ENCODE results near the gene CCDC187.

The CCDC187 gene

GRCh38 chr9:136283291-136284235 lies 20.3 kb downstream of the CCDC187 start:
- DNase-seq (ENCODE audit: low read depth in 2 of 2) = peak; percentile 59 to 74

DNA sequence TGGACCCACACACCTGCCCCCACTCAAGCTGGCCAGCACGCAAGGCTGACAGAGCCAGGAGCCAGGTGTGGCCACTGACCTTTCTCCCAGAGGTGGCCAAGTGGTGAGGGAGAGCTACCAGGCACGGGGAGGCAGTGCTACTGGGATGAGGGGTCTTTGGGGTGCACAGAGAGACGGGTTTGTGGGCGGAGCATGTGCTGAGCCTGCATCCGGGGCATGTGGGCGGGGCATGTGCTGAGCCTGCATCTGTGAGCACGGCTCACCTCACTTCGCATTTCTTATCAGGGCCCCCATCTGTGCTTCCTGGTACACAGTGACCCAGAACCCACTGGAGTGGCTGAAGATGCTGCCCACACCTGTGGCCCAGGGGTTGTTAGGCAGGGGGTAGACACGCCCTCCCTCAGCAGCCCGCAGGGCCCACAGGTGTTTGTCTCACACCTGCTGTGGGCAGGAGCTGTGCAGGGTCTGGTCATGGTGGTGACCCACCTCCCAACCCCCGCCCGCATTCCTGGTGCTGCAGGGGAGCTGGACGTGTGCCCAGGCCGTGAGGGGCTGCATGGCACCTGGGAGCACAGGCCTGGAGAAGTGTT lies 21.5 kb downstream of the CCDC187 start:
- no peak for DNase-seq (ENCODE audit: low read depth in 2 of 2)

DNA sequence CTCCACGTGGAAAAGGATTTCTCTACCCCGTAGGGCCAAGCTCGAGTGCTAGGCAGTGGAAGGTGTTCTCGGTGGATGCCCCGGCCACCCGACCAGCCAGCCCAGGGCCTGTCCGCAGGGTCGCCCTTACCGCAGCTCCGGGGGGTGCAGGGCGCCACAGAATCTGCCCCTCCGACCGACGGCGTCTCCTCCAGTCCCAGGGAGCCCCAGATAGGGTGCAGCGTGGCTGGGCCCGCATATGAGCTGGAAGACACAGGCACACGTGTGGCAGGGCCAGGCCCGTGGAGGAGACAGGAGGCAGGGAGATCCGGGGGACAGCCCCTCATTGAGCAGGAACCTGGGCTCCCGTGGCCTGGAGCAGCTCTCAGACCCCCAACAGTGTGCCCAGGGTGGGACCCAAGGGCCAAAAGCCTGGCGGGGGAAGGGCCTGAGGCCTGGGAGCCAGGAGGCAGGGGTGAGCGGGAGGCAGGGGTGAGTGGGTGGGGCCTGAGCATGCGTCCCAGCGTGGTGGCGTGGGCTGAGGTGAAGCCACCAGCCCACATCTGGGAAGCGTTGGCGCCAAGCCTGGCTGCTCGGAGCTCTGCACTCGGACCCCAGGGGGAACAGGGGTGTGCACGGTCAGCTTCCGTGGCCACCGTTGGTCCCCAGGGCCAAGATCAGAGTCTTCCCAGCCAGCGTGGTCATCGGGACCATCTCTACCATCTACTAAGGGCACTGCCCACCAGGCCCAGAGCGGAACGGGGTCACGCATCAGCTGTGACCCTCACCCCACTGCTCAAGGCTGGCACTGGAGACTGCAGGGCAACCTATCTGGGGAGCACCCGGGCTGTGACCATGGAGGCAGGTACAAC lies 22.2 kb downstream of the CCDC187 start:
- no peak for DNase-seq (ENCODE audit: low read depth in 2 of 2)

DNA sequence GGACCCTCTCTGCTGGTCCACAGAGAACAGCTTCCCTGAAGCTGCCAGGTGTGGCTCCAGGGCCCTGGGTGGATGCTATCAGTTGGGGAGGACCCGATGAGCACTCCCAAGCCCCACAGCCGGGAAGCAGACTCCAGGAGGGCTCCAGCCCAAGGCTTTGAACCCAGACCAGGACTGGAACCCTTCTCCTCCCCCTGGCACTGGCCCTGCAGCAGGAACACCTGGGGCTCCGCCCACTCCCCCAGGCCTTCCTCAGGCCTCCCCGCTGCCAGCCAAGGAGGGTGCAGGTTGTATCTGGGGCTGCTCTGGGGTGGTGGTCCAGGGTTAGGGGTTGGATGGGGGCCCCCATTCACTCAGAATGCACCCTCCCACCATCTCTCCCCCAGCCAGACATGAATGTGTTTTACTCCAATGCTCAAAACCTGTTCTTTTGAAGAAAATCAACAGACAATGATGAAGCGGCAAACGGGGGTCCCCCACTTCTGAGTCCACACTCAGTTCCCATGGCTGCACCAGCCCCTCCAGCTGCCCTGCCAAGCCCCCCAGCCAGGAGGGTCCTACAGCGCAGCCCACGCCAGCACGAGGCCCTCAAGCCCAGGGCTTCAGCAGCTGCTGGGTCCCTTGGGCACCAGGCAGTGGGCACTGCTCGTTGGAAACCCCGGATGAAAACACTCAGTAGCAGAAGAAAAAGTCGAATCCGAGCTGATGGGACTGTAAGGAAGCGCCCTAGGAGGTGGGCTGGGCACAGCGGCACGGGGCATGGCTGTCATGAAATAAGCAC lies 23.2 kb downstream of the CCDC187 start:
- DNase-seq (ENCODE audit: low read depth in 2 of 2) = no peak

- no peak for DNase-seq (ENCODE audit: low read depth in 2 of 2)
Measured at GRCh38 chr9:136279471-136279870, 24.4 kb downstream of the CCDC187 start.

GRCh38 chr9:136278894-136279293 lies 25.0 kb downstream of the CCDC187 start:
- DNase-seq (ENCODE audit: low read depth in 2 of 2) = no peak

DNA sequence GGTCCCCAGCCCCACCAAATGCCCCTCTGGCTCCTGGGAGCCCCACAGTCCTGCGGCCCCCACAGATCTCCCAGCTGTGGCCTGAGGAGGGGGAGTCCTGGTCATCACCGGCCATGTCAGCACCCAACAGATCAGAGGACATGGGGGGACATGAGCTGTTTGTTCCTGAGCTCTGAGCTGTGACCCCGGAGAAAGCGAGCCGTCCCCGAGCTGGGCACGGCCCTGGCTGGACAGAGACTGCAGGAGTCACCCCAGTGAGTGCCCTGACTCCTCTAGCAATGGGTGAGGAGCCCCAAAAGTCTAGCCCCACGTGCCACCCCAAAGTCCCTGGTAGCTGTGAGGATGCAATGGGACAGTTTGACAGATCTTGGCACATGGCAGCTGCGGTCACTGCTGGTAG lies 25.7 kb downstream of the CCDC187 start:
- DNase-seq (ENCODE audit: low read depth in 2 of 2) = no peak

GRCh38 chr9:136277746-136278145 lies 26.1 kb downstream of the CCDC187 start:
- no peak for DNase-seq (ENCODE audit: low read depth in 2 of 2)

DNA sequence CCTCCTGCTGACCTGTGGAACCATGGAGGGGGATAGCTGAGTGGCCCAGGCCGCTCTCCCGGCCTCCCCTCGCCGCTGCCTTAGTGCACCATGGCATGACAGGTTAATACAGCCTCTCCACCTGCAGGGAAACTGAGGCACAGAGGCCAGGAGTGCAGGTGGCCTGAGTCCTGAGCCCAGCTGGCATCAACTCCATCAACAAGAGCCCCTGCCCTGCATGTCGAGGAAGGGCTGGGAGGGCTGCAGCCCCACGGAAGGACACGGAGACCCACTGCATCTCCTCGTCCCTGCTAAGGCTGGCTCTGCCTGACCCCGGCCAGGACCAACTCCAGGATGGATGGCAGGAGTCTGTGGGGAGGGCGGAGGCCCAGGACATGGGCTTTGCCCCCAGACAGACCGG lies 27.2 kb downstream of the CCDC187 start:
- DNase-seq (ENCODE audit: low read depth in 2 of 2) = no peak

DNA sequence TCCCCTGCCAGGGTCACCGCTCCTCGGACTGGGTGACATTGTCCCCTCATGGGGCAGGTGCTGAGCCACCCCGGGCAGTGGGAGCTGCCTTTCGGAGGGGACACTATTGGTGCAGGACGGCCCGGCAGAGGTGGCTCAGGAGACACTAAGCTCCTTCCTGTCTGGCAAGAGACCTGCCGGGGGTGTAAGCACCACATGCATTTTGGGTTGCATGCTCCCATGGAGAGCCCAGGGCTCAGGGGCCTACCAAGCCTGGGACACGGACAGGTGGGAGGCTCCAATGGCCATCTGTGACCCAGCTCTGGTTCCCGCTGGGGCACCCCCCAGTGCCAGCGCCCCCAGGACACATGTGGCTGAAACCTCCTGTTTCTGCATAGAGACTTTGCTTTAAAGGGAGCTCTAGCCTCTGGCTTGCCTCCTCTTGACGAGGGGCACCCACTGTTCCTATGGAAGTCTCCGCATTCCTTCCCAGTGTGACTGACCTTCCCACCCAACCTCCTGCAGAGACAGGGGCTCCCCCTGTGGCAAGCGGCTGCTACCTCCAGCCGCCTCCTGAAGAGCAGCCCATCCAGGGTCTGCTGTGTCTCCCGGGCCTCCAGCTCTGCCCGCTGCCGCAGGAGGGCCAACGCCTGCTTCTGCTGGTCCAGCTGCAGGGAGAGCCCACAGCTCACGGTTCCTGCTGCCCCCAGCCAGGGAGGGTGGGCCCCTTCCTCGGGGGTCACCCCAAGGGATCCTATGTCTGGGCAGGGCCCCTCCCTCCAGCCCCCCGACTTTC lies 28.1 kb downstream of the CCDC187 start:
- no peak for DNase-seq (ENCODE audit: low read depth in 2 of 2)

- no peak for DNase-seq (ENCODE audit: low read depth in 2 of 2)
Measured at GRCh38 chr9:136274786-136275654, 28.9 kb downstream of the CCDC187 start.

- no peak for DNase-seq (ENCODE audit: low read depth in 2 of 2)
Measured at GRCh38 chr9:136273921-136274785, 29.7 kb downstream of the CCDC187 start.

- DNase-seq (ENCODE audit: low read depth in 2 of 2) = no peak
Measured at GRCh38 chr9:136273244-136273865, 30.5 kb downstream of the CCDC187 start.

DNA sequence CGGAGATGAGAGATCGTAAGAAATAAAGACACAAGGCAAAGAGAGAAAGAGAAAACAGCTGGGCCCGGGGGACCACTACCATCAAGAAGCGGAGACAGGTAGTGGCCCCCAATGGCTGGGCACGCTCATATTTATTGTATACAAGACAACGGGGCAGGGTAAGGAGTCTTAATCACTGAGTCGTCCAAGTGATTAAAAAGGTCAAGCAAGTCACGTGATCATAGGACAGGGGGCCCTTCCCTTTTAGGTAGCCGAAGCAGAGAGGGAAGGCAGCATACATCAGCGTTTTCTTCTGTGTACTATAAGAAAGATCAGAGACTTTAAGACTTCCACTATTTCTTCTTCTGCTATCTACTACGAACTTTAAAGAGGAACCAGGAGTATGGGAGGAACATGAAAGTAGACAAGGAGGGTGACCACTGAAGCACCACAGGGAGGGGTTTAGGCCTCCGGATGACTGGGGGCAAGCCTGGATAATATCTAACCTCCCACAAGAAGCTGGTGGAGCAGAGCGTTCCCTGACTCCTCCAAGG lies 33.7 kb downstream of the CCDC187 start:
- no peak for DNase-seq (ENCODE audit: low read depth in 2 of 2)

GRCh38 chr9:136268735-136269134 lies 35.2 kb downstream of the CCDC187 start:
- no peak for DNase-seq (ENCODE audit: low read depth in 2 of 2)

GRCh38 chr9:136268318-136268717 lies 35.6 kb downstream of the CCDC187 start:
- no peak for DNase-seq (ENCODE audit: low read depth in 2 of 2)

DNA sequence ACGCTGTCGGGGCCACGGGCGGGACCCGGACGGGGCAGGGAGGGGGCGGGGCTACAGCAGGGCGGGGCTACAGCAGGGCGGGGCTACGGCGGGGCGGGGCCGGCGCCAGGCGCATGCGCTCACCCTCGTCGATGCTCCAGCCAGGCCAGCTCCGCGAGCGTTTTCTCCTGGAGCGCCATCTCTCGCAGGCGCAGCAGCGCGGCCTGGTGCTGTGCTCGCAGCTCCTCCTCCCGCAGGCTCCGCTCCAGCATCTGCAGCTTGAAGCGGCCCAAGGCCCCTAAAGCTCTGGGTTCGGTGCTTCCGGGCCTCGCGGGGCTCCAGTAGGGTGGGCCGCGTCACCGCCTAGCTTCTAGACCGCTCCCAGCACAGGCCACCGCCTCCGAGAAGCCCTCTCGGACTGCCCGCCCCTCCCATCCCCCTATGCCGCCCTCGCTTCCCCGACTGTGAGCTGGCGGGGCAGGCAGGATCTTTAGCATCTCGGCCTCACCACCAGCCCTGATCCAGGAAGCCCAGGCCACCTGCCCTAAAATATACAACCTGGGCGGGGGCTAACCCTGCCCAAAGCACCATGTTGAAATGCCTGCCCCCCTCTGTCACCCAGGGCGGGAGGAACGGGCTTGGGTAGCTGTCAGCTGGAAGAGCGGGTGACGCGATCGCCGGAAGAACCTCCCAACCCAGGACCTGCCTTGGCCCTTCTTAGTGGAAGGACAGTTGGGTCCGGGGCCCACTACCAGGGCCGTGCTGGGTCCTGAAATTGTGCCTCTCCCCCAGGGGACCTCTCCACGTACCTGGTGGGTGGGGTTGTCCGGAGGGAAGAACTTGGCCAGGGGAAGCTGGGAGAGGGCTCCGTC lies 36.4 kb downstream of the CCDC187 start:
- peak; percentile 75 to 84 for DNase-seq (ENCODE audit: low read depth in 2 of 2)

Data from stimulated activated CD4-positive, alpha-beta T cell treated with anti-CD3 and anti-CD28 coated beads, Interleukin-4, amount 100 ng/mL, for 48 hours (primary cell).